GM12873 (cell line): ENCODE measurements around the gene SCAMP2.

Experiments used
- TF ChIP-seq, protein P1 (sequence below): IDR thresholded peaks from 2 replicates; pipeline ENCODE4 v1.5.1; 2012; ENCODE audit warnings: low read depth, mild to moderate bottlenecking, moderate library complexity, low read length, control low read depth; ENCODE audit not compliant: insufficient read depth; ENCODE audit errors: missing control alignments

Gene SCAMP2

DNA sequence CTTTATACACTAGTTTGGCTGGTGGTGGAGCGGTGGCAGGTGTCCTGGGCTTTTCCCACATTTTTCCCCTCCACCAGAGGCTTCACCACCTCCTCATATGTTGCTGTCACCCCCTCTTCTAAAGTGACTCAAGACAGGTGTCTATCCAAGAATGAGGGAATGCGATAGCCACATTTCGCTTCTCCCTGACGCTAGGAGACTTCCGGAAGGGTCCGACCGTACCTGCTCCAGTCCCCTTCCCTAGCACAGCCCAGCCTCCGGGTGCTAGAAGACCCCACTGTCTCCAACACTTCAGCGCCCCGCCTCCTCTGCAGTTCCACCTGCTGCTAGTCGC lies 496 bp downstream of the SCAMP2 start:
- TF ChIP-seq, protein P1, sequence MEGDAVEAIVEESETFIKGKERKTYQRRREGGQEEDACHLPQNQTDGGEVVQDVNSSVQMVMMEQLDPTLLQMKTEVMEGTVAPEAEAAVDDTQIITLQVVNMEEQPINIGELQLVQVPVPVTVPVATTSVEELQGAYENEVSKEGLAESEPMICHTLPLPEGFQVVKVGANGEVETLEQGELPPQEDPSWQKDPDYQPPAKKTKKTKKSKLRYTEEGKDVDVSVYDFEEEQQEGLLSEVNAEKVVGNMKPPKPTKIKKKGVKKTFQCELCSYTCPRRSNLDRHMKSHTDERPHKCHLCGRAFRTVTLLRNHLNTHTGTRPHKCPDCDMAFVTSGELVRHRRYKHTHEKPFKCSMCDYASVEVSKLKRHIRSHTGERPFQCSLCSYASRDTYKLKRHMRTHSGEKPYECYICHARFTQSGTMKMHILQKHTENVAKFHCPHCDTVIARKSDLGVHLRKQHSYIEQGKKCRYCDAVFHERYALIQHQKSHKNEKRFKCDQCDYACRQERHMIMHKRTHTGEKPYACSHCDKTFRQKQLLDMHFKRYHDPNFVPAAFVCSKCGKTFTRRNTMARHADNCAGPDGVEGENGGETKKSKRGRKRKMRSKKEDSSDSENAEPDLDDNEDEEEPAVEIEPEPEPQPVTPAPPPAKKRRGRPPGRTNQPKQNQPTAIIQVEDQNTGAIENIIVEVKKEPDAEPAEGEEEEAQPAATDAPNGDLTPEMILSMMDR: no peak

DNA sequence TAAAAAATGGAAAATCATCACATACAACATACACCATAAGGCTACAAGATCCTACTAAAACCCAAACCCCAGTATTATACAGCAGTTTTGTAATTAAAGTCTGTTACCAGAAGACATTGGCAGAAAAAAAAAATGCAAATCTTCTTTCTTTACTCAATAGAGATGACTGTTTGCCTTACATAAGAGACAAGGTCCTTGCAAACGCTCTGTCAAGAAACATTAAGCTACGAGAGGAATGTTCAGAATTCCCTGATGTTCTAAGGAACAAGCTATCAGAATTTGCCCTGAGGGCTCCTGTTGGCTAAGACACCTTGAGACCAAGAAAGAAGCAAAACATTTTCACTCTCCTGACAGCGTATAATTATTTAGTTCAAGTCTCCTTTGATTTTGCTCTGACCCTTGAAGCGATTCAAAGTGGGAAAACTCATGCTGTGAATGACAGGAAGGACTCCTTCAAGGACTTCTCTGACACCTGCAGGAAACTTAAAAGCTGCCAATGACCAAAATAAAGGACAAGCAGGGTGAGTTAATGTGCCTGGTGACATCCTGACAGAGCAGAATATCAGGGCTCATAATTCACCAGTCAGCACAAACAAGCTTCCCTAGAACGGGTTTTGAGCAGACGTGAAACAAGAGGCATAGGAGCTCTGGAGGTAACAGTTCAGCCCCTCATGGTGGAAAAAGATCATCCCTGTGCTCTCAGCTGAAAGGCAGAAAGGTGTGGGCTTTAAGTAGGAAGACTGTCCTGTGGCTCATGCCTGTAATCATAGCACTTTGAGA lies 2.5 kb downstream of the SCAMP2 start:
- TF ChIP-seq, protein P1: no peak

DNA sequence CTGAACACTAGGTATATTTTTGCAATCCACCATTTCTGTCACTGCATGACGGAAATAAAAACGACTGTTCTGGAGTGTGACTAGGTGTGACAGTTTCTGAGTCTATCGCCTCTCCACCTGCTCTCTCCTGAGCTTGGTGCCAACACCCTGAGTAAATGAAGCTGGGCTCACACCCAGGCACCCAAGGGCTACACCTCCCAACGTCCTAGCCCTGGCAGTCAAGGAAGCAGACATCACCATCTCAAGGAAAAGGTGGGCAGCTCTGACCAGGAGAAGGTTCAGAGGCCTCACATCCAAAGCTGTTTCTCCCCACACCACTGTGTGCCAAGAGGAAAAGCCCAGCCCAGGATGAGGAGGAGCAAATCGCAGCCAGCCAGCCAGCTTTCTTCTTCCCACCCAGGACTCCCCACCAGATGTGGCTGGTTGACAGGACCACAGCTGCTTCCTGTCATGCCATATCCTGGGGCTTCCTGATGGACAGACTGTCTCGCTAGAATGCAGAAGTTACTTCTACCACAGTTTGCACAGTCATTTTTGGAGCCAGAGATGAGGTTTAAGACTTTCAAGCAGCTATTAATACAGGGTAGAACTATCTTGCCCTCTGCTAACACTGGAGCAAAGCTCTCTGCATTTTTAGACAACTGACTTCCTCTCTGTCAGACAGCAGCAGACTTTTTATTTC lies 3.3 kb downstream of the SCAMP2 start:
- TF ChIP-seq, protein P1: no peak

DNA sequence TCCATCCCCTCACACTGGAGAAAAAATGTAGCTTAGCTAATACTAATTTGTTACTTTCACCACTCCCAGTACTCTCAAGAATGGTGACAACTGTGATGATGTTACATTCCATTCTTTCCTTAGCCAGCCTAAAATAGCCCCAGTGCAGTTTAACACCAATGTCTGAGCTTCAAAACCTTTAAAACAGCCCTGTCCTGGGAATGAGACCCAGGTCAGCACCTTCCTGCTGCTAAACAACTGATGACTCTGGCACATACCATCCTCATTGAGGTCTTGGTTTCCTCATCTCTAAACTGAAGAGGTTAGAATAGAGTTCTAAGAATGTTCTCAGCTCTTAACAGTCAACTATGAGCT lies 3.8 kb downstream of the SCAMP2 start:
- TF ChIP-seq, protein P1: no peak

DNA sequence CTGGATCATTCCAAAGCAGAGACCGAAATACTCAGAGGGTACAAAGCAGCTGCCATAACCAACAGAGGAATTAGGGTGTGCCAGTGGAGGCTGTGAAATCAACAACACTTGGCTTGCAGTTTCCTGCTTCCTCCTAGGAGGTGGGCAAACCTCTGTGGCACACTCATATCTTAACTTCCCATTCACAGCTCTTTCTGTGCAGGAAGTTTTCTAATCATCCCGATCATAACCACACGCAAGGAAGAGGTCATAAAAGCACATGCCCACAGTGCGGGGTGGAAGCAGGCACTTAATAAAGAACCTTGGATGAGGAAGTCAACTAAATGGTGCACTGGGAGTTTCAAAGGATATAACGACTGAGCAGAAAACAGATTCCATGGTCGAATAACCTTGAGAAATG lies 5.1 kb downstream of the SCAMP2 start:
- TF ChIP-seq, protein P1: no peak

DNA sequence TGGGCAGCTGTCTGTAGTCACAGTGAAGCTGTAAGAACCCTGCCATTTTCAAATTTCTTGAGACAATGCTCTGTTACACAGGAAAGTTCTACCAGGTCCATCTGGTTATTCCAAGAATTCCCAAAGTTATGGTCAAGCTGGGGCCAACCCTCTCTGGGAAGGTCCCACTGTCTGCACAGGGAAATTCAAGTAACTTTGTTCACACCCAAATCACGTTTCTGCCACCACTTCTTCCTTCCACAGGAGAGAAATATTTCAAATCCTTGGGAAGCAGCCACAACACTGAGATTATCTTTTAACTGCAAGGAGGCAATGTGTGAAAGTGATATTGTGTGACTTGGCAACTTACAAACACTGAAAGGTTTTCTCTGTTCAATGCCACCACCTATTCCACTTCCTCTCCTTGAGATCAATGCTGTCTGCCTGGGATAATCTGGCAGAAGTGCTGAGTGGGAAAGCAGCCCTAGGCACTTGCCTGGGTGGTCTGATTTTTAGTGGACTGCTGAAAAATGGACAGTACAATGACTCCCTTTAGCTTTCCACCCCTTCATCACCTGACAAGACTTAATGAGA lies 5.6 kb downstream of the SCAMP2 start:
- TF ChIP-seq, protein P1: no peak

DNA sequence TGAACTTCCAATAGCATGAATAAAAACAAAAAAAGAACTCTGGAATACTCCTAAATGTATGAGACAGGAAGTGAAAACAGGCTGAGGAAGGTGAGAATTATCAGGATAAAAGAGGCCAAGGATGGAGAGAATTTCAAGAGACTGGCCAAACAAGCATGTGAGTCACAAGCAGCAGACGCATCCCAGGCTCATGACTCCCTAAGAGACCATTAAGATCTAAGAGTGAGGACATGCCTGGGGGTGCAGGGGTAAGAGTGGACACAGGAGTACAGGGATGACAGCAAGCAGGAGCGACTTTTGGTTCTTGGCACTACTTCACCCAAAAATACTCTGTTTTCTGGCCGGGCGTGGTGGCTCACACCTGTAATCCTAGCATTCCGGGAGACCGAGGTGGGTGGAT lies 7.1 kb downstream of the SCAMP2 start:
- TF ChIP-seq, protein P1: no peak
